SK-N-SH (cell line): ENCODE results near the gene KLB.

Source experiments
- CTCF ChIP-seq: fragments of 200-600 bp; sonication (generic); IDR thresholded peaks from 2 replicates; pipeline ENCODE4 v1.6.1; 2017; ENCODE audit warnings: antibody characterized with exemption, mild to moderate bottlenecking, moderate library complexity
- EP300 ChIP-seq, 2 experiments: IDR thresholded peaks; 2 replicates each; pipeline versions ENCODE4 v1.4.0 to v1.6.1; 2012; ENCODE audit warnings: borderline replicate concordance in 1 of 2, low read depth in 1 of 2, low read length in 1 of 2
- EZH2phosphoT487 ChIP-seq: fragments of 200-600 bp; sonication (generic); IDR thresholded peaks from 2 replicates; pipeline ENCODE4 v1.6.1; 2017; ENCODE audit warnings: low read depth, mixed run types, mild to moderate bottlenecking, antibody characterized with exemption, moderate library complexity, borderline replicate concordance
- FOXM1 ChIP-seq: IDR thresholded peaks from 2 replicates; pipeline ENCODE4 v1.4.0; 2012; ENCODE audit warnings: low read depth, mild to moderate bottlenecking
- GABPA ChIP-seq: IDR thresholded peaks from 2 replicates; pipeline ENCODE4 v1.4.0; 2012; ENCODE audit warnings: low read depth, mild to moderate bottlenecking
- MAX ChIP-seq: IDR thresholded peaks from 2 replicates; pipeline ENCODE4 v1.4.0; 2012; ENCODE audit warnings: low read depth
- POLR2AphosphoS5 ChIP-seq: IDR thresholded peaks from 2 replicates; pipeline ENCODE4 v1.6.1; 2012; ENCODE audit warnings: low read depth, low read length
- REST ChIP-seq: IDR thresholded peaks from 2 replicates; pipeline ENCODE4 v1.6.1; 2012; ENCODE audit warnings: mild to moderate bottlenecking, low read depth, low read length, moderate library complexity
- RFX5 ChIP-seq: IDR thresholded peaks from 2 replicates; pipeline ENCODE4 v1.6.1; 2012; ENCODE audit warnings: mild to moderate bottlenecking, improper control_type of control experiment, low read length
- TCF12 ChIP-seq: IDR thresholded peaks from 2 replicates; pipeline ENCODE4 v1.4.0; 2012
- TEAD4 ChIP-seq: IDR thresholded peaks from 2 replicates; pipeline ENCODE4 v1.4.0; 2012; ENCODE audit warnings: mild to moderate bottlenecking, borderline replicate concordance; ENCODE audit not compliant: insufficient read depth
- USF2 ChIP-seq: fragments of 150-350 bp; IDR thresholded peaks from 2 replicates; pipeline ENCODE4 v1.6.1; 2017; ENCODE audit warnings: antibody characterized with exemption, low read length, low read depth, borderline replicate concordance
- ZBTB33 ChIP-seq: IDR thresholded peaks from 2 replicates; pipeline ENCODE4 v1.4.0; 2012; ENCODE audit warnings: low read depth, borderline replicate concordance

GRCh38 chr4:39390603-39391002, 16.1 kb upstream of the KLB start:
- TF ChIP-seq CTCF (no peak), USF2 (no peak), EP300 (IDR thresholded peaks at IDR 0.05; ENCODE audit: borderline replicate concordance in 1 of 2, low read depth in 1 of 2, low read length in 1 of 2) (no peak), ZBTB33 (no peak), TCF12 (no peak), RFX5 (no peak), EZH2phosphoT487 (no peak), MAX (no peak), POLR2AphosphoS5 (no peak), REST (no peak), GABPA (no peak), FOXM1 (no peak), TEAD4 (no peak)
